GM19025 (cell line): ENCODE results near the gene CHRND.

Experiments used
- ATAC-seq: cut with Tn5 transposase; IDR thresholded peaks from one replicate; pipeline ENCODE4 v1.9.1; 2021; ENCODE audit warnings: mild to moderate bottlenecking, low read depth, moderate library complexity; ENCODE audit not compliant: unreplicated experiment

Gene CHRND

DNA sequence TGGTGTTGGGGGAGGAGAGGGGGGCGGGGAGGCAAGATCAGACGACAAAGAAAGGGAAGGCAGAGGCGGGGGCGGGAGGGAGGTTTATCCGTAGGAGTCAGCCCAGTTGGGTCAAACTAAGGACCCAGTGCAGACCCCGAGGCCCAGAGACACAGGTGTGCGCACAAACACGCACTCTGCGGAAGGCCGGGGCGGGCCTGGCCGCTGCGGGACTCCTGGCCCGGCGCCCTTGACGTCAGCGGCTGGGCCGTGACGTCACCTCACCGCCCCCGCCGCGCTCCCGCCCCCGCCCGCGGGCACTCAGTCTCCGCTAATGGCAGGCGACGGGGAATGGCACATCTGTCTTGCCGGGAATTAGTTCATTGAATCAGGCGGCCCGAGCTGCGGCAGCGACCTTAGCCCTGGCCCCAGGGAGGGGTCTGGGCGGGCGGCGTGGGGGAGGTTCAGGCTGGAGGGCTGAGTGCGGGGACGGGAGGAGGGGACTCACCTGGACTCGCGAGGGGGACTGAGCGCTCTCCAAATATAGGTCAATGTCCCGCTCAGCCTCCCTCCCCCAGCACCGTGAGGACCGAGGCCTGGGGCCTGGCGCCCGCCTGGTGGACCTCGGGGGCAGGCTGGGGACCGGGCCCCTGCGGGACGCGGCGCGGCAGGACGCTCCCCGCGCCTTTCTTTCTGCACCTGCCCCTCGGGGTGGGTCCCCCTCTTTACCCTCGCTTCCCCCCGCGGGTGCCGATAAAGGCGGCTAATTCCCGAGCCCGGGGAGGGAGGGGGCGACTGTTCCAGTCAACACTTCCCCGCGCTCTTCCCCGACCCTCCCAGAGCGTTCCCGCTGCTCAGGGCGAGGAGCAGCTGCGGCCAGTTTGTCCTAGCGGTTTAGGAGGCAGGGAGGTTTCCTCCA is 22.8 kb upstream of the CHRND start:
- ATAC-seq = no peak

DNA sequence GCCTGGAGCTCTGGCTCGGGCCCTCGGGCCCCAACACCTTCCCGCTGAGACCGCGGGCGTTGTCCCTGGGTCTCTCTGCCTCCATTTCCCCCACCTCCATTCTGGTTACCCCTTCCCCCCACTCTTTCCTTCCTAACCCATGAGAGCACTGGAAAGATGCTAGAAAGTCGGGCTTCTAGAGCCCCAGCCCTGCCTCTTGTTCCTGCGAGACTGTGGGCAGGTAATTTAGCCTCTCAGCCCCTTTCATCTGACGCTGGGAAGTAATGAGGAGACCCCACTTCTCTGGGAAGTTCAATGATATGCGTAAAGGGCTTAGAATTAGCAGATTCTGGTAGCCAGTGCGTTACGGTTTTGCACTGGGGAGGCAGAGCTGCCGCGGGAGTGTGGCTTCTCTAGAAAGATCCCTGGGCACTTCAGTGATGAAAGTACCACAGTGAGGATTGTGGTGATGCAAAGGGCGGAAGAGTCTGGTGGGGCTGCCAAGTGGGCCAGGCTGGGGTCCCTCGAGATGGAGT is 22.1 kb upstream of the CHRND start:
- ATAC-seq = no peak

GRCh38 chr2:232504438-232504837 is 21.5 kb upstream of the CHRND start:
- ATAC-seq = no peak

GRCh38 chr2:232505856-232506255 is 20.1 kb upstream of the CHRND start:
- ATAC-seq = no peak

GRCh38 chr2:232506709-232507108 is 19.3 kb upstream of the CHRND start:
- no peak for ATAC-seq

DNA sequence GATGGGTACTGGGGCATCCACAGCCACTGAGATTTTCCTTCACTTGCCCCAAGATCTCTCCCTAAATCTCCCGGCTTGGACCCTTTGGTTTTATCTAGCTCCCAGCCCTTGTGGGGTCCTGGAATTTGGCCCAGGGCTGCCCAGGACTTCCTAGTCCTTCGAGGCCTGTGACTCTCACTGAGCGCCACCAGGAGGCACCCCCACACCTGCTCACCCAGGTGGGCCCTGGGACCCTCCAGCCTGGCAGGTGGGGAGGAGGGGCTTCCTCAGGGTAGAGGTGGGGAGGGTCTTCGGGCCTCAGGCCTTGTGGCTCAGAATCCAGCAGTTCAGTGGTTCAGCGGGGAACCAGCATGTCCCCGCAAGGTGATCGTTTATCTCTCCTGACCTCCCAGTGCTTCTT is 17.7 kb upstream of the CHRND start:
- ATAC-seq = no peak

DNA sequence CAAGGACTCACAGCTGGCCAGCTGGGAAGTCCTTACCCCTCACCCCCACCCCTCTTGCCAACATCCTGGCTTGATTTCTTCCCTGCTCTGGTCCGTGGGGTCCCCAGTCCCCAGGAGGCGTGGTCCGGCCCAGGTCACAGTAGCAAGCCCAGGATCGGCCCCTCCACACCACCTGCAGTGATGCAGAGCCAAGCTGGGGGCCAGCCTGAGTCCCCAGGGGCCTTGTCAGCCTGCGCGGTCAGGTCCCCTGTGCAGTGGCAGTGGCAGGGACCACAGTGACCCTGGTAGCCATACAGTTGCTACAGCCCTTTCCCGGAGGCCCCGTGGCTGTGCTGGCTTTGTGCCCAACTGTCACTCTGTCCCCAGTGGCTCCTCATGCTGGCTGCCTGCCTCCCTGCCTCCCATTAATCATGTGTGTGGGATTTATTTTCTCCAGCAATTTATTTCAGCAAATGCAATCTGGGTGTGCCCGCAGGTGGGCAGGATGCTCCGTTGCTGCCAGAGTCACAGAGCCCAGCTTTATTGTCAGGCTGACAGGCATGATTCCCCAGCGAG is 14.5 kb upstream of the CHRND start:
- ATAC-seq = no peak

- no peak for ATAC-seq
These were observed 13.4 kb upstream of the CHRND start for GRCh38 chr2:232512602-232513001.

GRCh38 chr2:232513353-232513752 is 12.6 kb upstream of the CHRND start:
- no peak for ATAC-seq

GRCh38 chr2:232515639-232516038 is 10.3 kb upstream of the CHRND start:
- ATAC-seq = no peak

GRCh38 chr2:232516551-232516950 is 9.4 kb upstream of the CHRND start:
- ATAC-seq = no peak

- no peak for ATAC-seq
These were observed 7.1 kb upstream of the CHRND start for GRCh38 chr2:232518844-232519243.

GRCh38 chr2:232519581-232520438 is 6.2 kb upstream of the CHRND start, which contains the start of gene PRSS56:
Gene PRSS56 (plus strand): TSS chr2:232520388. CDS start chr2:232520599, 211 bp downstream.
- no peak for ATAC-seq

GRCh38 chr2:232520489-232520888 is 5.5 kb upstream of the CHRND start:
- ATAC-seq = no peak

- no peak for ATAC-seq
These were observed 4.9 kb upstream of the CHRND start for GRCh38 chr2:232521098-232521497.

- no peak for ATAC-seq
These were observed 3.9 kb upstream of the CHRND start for GRCh38 chr2:232521959-232522622.

GRCh38 chr2:232522623-232523401 is 3.1 kb upstream of the CHRND start:
- ATAC-seq = no peak

DNA sequence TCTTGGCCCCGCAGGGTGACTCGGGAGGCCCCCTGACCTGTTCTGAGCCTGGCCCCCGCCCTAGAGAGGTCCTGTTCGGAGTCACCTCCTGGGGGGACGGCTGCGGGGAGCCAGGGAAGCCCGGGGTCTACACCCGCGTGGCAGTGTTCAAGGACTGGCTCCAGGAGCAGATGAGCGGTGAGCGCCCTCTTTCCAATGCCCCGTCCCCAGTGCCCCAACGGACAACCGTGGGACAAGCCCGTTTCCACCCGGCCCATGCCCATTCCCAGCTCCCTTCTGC is 2.6 kb upstream of the CHRND start:
- ATAC-seq = no peak

GRCh38 chr2:232523682-232524597 is 2.0 kb upstream of the CHRND start:
- no peak for ATAC-seq
